K562 (cell line): ENCODE results near the gene COPA. TPM values are rescaled to one million over a fixed set of nuclear protein-coding genes. Genes with fewer than 3 reads are reported as not detected.

Source experiments
- ASH1L ChIP-seq: fragments of 450-650 bp; IDR thresholded peaks from 2 replicates; pipeline ENCODE4 v1.6.1; 2018; ENCODE audit warnings: borderline replicate concordance, mild to moderate bottlenecking, low read depth; ENCODE audit not compliant: partially characterized antibody
- C11orf30 ChIP-seq: fragments of 450-650 bp; IDR thresholded peaks from 2 replicates; pipeline ENCODE4 v1.6.1; 2016; ENCODE audit warnings: low read depth, mild to moderate bottlenecking
- FOXK1 ChIP-seq: sonication (generic); formaldehyde crosslinking; IDR thresholded peaks from 2 replicates; pipeline ENCODE4 v1.8.0; 2022; ENCODE audit warnings: missing genetic modification reagents, mild to moderate bottlenecking, borderline replicate concordance
- MAFG ChIP-seq: fragments of 450-650 bp; conservative IDR thresholded peaks from 2 replicates; pipeline ENCODE4 v1.6.1; 2016; ENCODE audit warnings: missing genetic modification characterization, missing compliant biosample characterization
- XRCC5 ChIP-seq: fragments of 200-400 bp; formaldehyde crosslinking; IDR thresholded peaks from 2 replicates; pipeline ENCODE4 v1.6.1; 2017; ENCODE audit warnings: low read depth, mild to moderate bottlenecking, low read length
- ZFP30 ChIP-seq: fragments of 250-450 bp; sonication (Bioruptor Pico); IDR thresholded peaks from 2 replicates; pipeline ENCODE4 v1.8.0; 2022; ENCODE audit warnings: moderate library complexity, mild to moderate bottlenecking, inconsistent platforms, borderline replicate concordance
- ZNF277 ChIP-seq: fragments of 250-450 bp; sonication (Bioruptor Pico); IDR thresholded peaks from 2 replicates; pipeline ENCODE4 v1.8.0; 2022; ENCODE audit warnings: inconsistent platforms, mild to moderate bottlenecking, moderate library complexity, borderline replicate concordance
- ZNF316 ChIP-seq: fragments of 450-650 bp; IDR thresholded peaks from 2 replicates; pipeline ENCODE4 v1.6.1; 2016
- polyA plus RNA-seq, 8 experiments: library from polyadenylated mRNA; depleted of rRNA in 4 of 8; stranded (reverse) in 5 of 8; unstranded in 3 of 8; fragments of >200 nt; fragmentation: Nextera tagmentation in 2 of 8; fragmentation: Illumina TruSeq in 1 of 8; extraction: Ambion mirVana in 2 of 8; extraction: Trizol in 1 of 8; gene quantifications; 2 replicates each; pipeline versions ENCODE4 v1.2.1 to v1.2.3, GENCODE V29; 2011 to 2014; ENCODE audit warnings: inconsistent platforms in 1 of 8, missing spikeins in 1 of 8
- total RNA-seq, 7 experiments: library from RNA; depleted of rRNA in 6 of 7; stranded (reverse); fragments of >200 nt in 6 of 7; fragmentation: Illumina TruSeq in 2 of 7; extraction: Trizol in 2 of 7; gene quantifications; 2 replicates each; pipeline versions ENCODE4 v1.2.1 to v1.2.3, GENCODE V29; 2011 to 2021; ENCODE audit warnings: low replicate concordance in 1 of 7
- TF ChIP-seq, protein P1 (sequence below): sonication (generic); formaldehyde crosslinking; IDR thresholded peaks from 2 replicates; pipeline ENCODE4 v1.8.1; 2023; ENCODE audit warnings: mild to moderate bottlenecking, missing genetic modification reagents

Gene COPA
- total and polyA plus RNA-seq, 9 of the 15 experiments (the other 6 are each of a cell fraction or from before 2014, with no cell fraction given), result 49.8 to 222 (median 110) TPM

DNA sequence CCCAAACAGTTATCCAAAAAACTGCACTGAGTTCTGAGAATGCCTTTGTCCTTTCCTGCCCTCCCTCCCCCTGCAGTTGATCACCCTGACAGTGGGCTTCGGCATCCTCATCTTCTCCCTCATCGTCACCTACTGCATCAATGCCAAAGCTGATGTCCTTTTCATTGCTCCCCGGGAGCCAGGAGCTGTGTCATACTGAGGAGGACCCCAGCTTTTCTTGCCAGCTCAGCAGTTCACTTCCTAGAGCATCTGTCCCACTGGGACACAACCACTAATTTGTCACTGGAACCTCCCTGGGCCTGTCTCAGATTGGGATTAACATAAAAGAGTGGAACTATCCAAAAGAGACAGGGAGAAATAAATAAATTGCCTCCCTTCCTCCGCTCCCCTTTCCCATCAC lies 15.0 kb upstream of the COPA start (continued):
- TF ChIP-seq, protein P1, sequence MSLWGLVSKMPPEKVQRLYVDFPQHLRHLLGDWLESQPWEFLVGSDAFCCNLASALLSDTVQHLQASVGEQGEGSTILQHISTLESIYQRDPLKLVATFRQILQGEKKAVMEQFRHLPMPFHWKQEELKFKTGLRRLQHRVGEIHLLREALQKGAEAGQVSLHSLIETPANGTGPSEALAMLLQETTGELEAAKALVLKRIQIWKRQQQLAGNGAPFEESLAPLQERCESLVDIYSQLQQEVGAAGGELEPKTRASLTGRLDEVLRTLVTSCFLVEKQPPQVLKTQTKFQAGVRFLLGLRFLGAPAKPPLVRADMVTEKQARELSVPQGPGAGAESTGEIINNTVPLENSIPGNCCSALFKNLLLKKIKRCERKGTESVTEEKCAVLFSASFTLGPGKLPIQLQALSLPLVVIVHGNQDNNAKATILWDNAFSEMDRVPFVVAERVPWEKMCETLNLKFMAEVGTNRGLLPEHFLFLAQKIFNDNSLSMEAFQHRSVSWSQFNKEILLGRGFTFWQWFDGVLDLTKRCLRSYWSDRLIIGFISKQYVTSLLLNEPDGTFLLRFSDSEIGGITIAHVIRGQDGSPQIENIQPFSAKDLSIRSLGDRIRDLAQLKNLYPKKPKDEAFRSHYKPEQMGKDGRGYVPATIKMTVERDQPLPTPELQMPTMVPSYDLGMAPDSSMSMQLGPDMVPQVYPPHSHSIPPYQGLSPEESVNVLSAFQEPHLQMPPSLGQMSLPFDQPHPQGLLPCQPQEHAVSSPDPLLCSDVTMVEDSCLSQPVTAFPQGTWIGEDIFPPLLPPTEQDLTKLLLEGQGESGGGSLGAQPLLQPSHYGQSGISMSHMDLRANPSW (CRISPR knock-in tag), result no peak
- TF ChIP-seq C11orf30 (peak; percentile 63; the same call in 1 of the 2 replicates), ZNF316 (peak; percentile 73), ZFP30 (CRISPR knock-in tag) (no peak), ZNF277 (CRISPR knock-in tag) (no peak), ASH1L (no peak), MAFG (peak; percentile 39), FOXK1 (CRISPR knock-in tag) (no peak), XRCC5 (no peak)
